Measurements from ENCODE around the gene GPC3. TPM values are rescaled to one million over a fixed set of nuclear protein-coding genes. Genes with fewer than 3 reads are reported as not detected.

Gene GPC3
- total and polyA plus RNA-seq, 2 donors (not counting 3 experiments of a cell fraction or from before 2014, with no cell fraction given) = not detected

GRCh38 chrX:133884430-133885394 lies 100.7 kb downstream of the GPC3 start:
- CTCF ChIA-PET = no interaction called here
- Histone ChIP-seq H3K79me2 (ENCODE audit: control insufficient read depth, insufficient read depth, low read length) (no peaks in the 10 kb centered on the region), H3K4me2 (ENCODE audit: insufficient read depth, low read length) (no peak overlapping the region), H3K4me1 (ENCODE audit: control insufficient read depth, extremely low read depth, insufficient read depth, low read length) (no peaks in the 10 kb centered on the region), H3K4me3 (replicated peaks in 1 of 3; ENCODE audit: insufficient read depth in 1 of 3, low read depth in 1 of 3, low read length in 3 of 3) (no peak overlapping the region), H3K9ac (replicated peaks; ENCODE audit: extremely low read depth, insufficient read depth, low read length) (no peak overlapping the region), H3K36me3 (ENCODE audit: control insufficient read depth in 2 of 2, extremely low read depth in 1 of 2, insufficient read depth in 2 of 2, low read length in 2 of 2) (no peaks in the 10 kb centered on the region), H3K27me3 (ENCODE audit: control insufficient read depth in 2 of 2, insufficient read depth in 2 of 2, low read length in 2 of 2) (no peaks in the 10 kb centered on the region), H3K9me3 (replicated peaks; ENCODE audit: control insufficient read depth, insufficient read depth, low read length) (no peaks in the 10 kb centered on the region), H3K27ac (ENCODE audit: insufficient read depth, low read depth, low read length) (no peak overlapping the region), H3K9me1 (replicated peaks; ENCODE audit: control insufficient read depth, extremely low read depth, insufficient read depth, low read length) (no peaks in the 10 kb centered on the region), H4K20me1 (replicated peaks; ENCODE audit: control insufficient read depth, extremely low read depth, insufficient read depth, low read length) (no peaks in the 10 kb centered on the region), H2AFZ (ENCODE audit: low read depth, low read length) (no peak overlapping the region)
- DNase-seq (ENCODE audit: low read depth, low spot score) (no peak), FAIRE-seq (no peak)
- intact Hi-C loops (cut with micrococcal nuclease) (no loop called here), dilution Hi-C loops (cut with MboI; ENCODE audit: extremely low pct_ligation_motif_present, low sequenced_read_pairs) (no loop called here)
- POLR2A ChIA-PET = no interaction called here
- TF ChIP-seq EZH2 (IDR thresholded peaks at IDR 0.05; ENCODE audit: borderline replicate concordance, low read depth, low read length, severe bottlenecking) (no peak), JUN (IDR thresholded peaks at IDR 0.05; ENCODE audit: borderline replicate concordance, insufficient read depth, insufficient read length, low read depth) (no peak), MAX (IDR thresholded peaks at IDR 0.05; ENCODE audit: insufficient read depth, insufficient read length) (no peak), POLR2AphosphoS5 (IDR thresholded peaks at IDR 0.05; ENCODE audit: insufficient read depth, low read depth, low read length) (no peak), MYC (IDR thresholded peaks at IDR 0.05; ENCODE audit: low read depth, low read length) (no peak), GATA2 (IDR thresholded peaks at IDR 0.05; ENCODE audit: insufficient read depth, insufficient read length, low read depth, low read length) (no peak), CTCF (IDR thresholded peaks at IDR 0.05; ENCODE audit: extremely low read depth in 1 of 2, insufficient read depth in 1 of 2, low read depth in 1 of 2, low read length in 2 of 2) (no peak), POLR2A (IDR thresholded peaks at IDR 0.05; ENCODE audit: low read depth, low read length) (no peak), FOS (IDR thresholded peaks at IDR 0.05; ENCODE audit: borderline replicate concordance, insufficient read depth, low read length) (no peak)
- BruUV-seq (replicated peaks) = no TSS peak
